Measurements from ENCODE around the gene GJA8. TPM values are rescaled to one million over a fixed set of nuclear protein-coding genes. Genes with fewer than 3 reads are reported as not detected.
"Not testable (repeated sequence)": the region's sequence is repeated elsewhere in the genome, so short reads cannot be mapped to it uniquely, and the experiment has no call there.

The GJA8 gene
- total RNA-seq, 4 donors from 2014 or later: not detected

DNA sequence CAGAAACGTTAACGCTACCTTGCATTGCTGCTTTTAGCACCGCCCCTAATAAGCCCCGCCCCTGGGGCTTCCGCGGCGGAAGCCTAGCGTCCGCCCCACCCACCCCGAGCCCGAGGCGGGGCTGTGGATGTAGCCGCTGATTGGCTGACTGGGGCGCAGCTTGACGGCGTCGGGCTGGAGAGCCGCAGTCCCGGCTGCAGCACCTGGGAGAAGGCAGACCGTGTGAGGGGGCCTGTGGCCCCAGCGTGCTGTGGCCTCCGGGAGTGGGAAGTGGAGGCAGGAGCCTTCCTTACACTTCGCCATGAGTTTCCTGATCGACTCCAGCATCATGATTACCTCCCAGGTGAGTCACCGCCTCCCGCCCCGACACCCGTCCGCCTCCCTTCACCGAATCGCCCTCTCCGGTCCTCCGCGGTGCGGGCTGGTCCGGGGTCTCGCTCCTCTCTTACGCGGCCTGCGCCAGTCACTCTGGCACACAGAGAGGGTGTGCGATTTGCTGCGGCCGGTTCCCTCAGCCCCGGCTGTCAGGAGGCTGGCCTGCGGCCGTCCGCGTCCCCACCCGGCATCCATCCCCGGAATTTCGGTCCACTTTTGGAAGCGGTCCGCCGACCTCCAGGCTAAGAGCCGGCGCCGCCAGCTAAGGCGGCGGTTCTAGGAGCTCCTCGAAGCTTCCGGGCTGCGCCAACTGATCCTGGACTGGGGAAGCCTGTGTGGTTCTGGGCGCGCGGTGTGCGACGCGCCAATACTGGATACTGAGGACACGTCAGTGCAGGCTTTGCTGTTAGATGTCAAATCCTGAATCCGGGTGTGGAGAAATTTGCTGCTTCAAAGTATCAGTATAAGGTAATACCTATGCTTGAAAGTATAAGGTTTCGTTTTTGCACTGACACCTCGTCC is 25.9 kb downstream of the GJA8 start, which contains the start of gene GPR89B:
Gene GPR89B (plus strand): TSS at position 185 of the 897 bp plus-strand sequence. CDS start 117 bp downstream, at position 302.
- peak in 1 of 2 donors; percentile 32 for TF ChIP-seq POLR2A (IDR thresholded peaks at IDR 0.05)
- no CpG with 5 or more reads among the region's 72 CpGs for WGBS
- Histone ChIP-seq H3K4me1 (peaks cover 11% of the 10 kb centered on the region), H3K27ac (peak within 1 kb of the TSS; percentile 88), H3K4me3 (peak within 1 kb of the TSS; percentile 86)
- H3K9me3 ChIP-seq, H3K27me3 ChIP-seq, H3K36me3 ChIP-seq: not testable (repeated sequence)
- DNase-seq (ENCODE audit: low spot score in 2 of 2): peak; percentile 82 to 89

DNA sequence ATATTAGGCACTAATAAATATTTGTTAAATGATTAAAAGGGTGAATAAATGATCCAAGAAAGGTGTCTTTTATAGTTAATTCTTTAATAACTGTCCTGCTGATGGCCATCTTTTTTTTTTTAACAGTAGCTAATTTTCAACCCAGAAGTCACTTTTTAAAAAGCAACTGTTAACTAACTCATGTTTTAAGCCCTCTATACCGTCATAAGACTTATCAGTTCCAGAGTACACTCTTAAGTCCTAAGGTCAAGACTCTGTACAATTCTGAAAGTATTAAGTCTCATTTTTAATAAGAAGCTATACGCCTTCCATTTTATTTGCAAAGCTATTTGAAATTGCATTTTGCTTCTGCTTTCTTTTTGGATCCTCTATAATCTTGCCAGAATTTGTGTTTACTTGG is 28.5 kb downstream of the GJA8 start:
- H3K27ac ChIP-seq; H3K4me3 ChIP-seq; H3K36me3 ChIP-seq; H3K27me3 ChIP-seq; H3K9me3 ChIP-seq; DNase-seq (ENCODE audit: low spot score in 2 of 2): not testable (repeated sequence)
- WGBS: 94% methylated on average over 2 of the region's 2 CpGs
- peaks cover 11% of the 10 kb centered on the region for H3K4me1 ChIP-seq

DNA sequence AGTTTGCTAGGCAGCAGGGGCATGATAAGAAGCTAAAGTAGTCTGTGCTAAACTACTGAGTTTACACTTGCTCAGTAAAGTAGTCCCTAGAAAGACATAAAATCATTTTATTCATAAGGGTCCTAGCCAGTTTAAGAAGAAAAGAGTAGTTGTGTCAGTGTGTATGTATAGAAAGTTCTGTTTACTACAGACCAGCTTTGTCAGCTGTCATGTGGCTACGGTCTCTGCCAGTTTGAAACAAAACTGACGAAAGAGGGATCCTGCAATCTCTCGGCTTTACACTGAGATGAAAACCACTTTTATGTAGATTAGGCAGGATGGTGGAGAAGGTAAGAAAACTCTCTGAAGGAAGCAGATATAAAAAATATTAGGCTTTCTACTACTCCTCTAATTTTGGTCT is 32.7 kb downstream of the GJA8 start:
- not testable (repeated sequence) for H3K27me3 ChIP-seq; H3K36me3 ChIP-seq; H3K4me3 ChIP-seq; H3K4me1 ChIP-seq; H3K9me3 ChIP-seq; H3K27ac ChIP-seq; DNase-seq (ENCODE audit: low spot score in 2 of 2)
- WGBS: 92% methylated on average over 3 of the region's 3 CpGs

DNA sequence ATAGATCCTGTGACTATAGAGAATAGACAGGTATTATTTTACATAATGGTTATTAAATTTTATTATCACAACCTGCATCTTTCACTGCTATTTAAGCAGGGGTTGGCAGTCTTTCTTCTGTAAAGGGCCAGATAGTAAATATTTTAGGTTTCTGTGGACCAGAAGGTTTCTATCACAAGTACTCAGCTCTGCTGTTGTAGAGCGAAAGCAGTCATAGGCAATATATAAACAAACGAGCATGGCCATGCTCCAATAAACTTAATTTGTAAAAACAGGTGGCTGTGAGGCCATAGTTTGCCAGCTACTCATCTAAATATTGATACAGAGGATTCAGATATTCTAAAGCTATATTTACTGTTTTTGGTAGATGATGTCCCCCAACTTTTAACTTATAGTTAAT is 37.9 kb downstream of the GJA8 start:
- not testable (repeated sequence) for H3K9me3 ChIP-seq, H3K4me3 ChIP-seq
- 95% methylated on average over 2 of the region's 2 CpGs for WGBS

DNA sequence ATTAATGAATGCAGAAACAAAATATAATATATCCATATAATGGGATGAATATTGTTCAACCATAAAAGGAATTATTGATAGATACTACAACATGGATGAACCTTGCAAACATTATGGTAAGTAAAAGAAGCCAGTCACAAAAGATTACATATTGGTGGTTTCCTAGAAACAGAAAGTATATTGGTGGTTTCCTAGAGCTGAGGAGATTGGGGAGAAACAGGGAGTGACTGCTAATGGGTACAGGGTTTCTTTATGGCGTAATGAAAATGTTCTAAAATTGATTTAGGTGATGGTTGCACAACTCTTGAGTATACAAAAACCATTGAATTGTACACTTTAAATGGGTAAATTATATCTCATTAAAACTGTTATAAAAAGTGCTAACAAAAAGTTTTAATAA is 40.0 kb downstream of the GJA8 start:
- no CpG with 5 or more reads among the region's 1 CpG for WGBS
- H3K4me1 ChIP-seq; H3K4me3 ChIP-seq; H3K36me3 ChIP-seq; DNase-seq (ENCODE audit: low spot score in 2 of 2); H3K27ac ChIP-seq; H3K27me3 ChIP-seq; H3K9me3 ChIP-seq: not testable (repeated sequence)

More for the DNA sequence above, 37.9 kb downstream of the GJA8 start:
- H3K4me1 ChIP-seq; DNase-seq (ENCODE audit: low spot score in 2 of 2); H3K27me3 ChIP-seq; H3K27ac ChIP-seq; H3K36me3 ChIP-seq: not testable (repeated sequence)

GRCh38 chr1:147949517-147949916 is 46.9 kb downstream of the GJA8 start:
- H3K4me3 ChIP-seq; H3K36me3 ChIP-seq; DNase-seq (ENCODE audit: low spot score in 2 of 2); H3K4me1 ChIP-seq; H3K27ac ChIP-seq; H3K27me3 ChIP-seq; H3K9me3 ChIP-seq: not testable (repeated sequence)
- no CpG with 5 or more reads among the region's 35 CpGs for WGBS

Other genes starting within 250 kb of the GJA8 start
- gene ACP6, start 232.3 kb upstream of the GJA8 start, total RNA-seq: 10 to 100 TPM; 10.4 to 46.2 (median 19.3) TPM
- 10 to 100 TPM in 1 of 4 donors, 1 to 10 TPM in 3; 1.8 to 11.7 (median 3.6) TPM for gene GJA5, start 142.2 kb upstream of the GJA8 start, total RNA-seq
- gene GPR89B, start 25.6 kb downstream of the GJA8 start, total RNA-seq: 10 to 100 TPM; 11.5 to 23.1 (median 17.1) TPM
- 10 to 100 TPM in 2 of 4 donors, 1 to 10 TPM in 2; 6.9 to 40.0 (median 11.3) TPM for gene NBPF11, start 249.5 kb downstream of the GJA8 start, total RNA-seq